HEK293T (cell line): ENCODE data around the gene CALM1.

Source experiments
- ARNT ChIP-seq: fragments of 450-650 bp; IDR thresholded peaks from 2 replicates; pipeline ENCODE4 v1.6.1; 2017; ENCODE audit warnings: mild to moderate bottlenecking
- BHLHE40 ChIP-seq: fragments of 450-650 bp; IDR thresholded peaks from 2 replicates; pipeline ENCODE4 v1.6.1; 2016; ENCODE audit warnings: mild to moderate bottlenecking, moderate library complexity, borderline replicate concordance
- CTBP1 ChIP-seq: fragments of 450-650 bp; IDR thresholded peaks from 2 replicates; pipeline ENCODE4 v1.6.1; 2016; ENCODE audit warnings: borderline replicate concordance
- ELF4 ChIP-seq: fragments of 450-650 bp; IDR thresholded peaks from 2 replicates; pipeline ENCODE4 v1.6.1; 2017; ENCODE audit warnings: antibody characterized with exemption
- FOXA1 ChIP-seq: fragments of 450-650 bp; IDR thresholded peaks from 2 replicates; pipeline ENCODE4 v1.6.1; 2016; ENCODE audit warnings: mild to moderate bottlenecking
- FOXK2 ChIP-seq: fragments of 450-650 bp; IDR thresholded peaks from 2 replicates; pipeline ENCODE4 v1.6.1; 2016; ENCODE audit warnings: mild to moderate bottlenecking
- FOXM1 ChIP-seq: fragments of 450-650 bp; IDR thresholded peaks from 2 replicates; pipeline ENCODE4 v1.6.1; 2017; ENCODE audit warnings: mild to moderate bottlenecking, borderline replicate concordance
- HDGF ChIP-seq: fragments of 450-650 bp; IDR thresholded peaks from 2 replicates; pipeline ENCODE4 v1.6.1; 2017; ENCODE audit warnings: antibody characterized with exemption, borderline replicate concordance
- L3MBTL2 ChIP-seq: fragments of 450-650 bp; conservative IDR thresholded peaks from 2 replicates; pipeline ENCODE4 v1.6.1; 2016; ENCODE audit warnings: mild to moderate bottlenecking
- NFRKB ChIP-seq: fragments of 450-650 bp; IDR thresholded peaks from 2 replicates; pipeline ENCODE4 v1.6.1; 2016; ENCODE audit warnings: mild to moderate bottlenecking, moderate library complexity
- SP1 ChIP-seq: fragments of 450-650 bp; IDR thresholded peaks from 2 replicates; pipeline ENCODE4 v1.6.1; 2017
- SUZ12 ChIP-seq: fragments of 450-650 bp; IDR thresholded peaks from 2 replicates; pipeline ENCODE4 v1.6.1; 2016; ENCODE audit warnings: mild to moderate bottlenecking
- TF ChIP-seq, protein P1 (sequence below): fragments of 450-650 bp; IDR thresholded peaks from 2 replicates; pipeline ENCODE4 v1.6.1; 2016

DNA sequence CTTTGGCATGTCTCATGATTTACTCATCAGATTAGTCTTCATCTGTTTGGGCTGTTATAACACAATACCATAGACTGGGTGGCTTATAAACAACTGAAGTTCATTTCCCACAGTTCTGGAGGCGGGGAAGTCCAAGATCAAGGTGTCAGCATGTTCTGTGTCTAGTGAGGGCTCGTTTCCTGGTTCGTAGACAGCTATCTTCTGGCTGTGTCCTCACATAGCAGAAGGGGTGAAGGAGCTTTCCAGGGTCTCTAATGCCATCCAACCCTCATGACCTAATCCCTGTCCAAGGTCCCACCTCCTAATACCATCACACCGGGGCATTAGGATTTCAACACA is 34.3 kb upstream of the CALM1 start:
- no peak for TF ChIP-seq CTBP1
- no peak for TF ChIP-seq FOXM1
- TF ChIP-seq NFRKB = no peak
- TF ChIP-seq FOXK2 = no peak
- no peak for TF ChIP-seq BHLHE40
- no peak for TF ChIP-seq ARNT
- TF ChIP-seq FOXA1 = no peak
- TF ChIP-seq SP1 = no peak
- TF ChIP-seq L3MBTL2 = no peak
- no peak for TF ChIP-seq HDGF
- TF ChIP-seq ELF4 = no peak
- TF ChIP-seq SUZ12 = no peak
- TF ChIP-seq, protein P1, sequence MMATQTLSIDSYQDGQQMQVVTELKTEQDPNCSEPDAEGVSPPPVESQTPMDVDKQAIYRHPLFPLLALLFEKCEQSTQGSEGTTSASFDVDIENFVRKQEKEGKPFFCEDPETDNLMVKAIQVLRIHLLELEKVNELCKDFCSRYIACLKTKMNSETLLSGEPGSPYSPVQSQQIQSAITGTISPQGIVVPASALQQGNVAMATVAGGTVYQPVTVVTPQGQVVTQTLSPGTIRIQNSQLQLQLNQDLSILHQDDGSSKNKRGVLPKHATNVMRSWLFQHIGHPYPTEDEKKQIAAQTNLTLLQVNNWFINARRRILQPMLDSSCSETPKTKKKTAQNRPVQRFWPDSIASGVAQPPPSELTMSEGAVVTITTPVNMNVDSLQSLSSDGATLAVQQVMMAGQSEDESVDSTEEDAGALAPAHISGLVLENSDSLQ = no peak
